NCI-H460 (cell line): Measurements from ENCODE around the gene UQCR11. TPM values are rescaled to one million over a fixed set of nuclear protein-coding genes. Genes with fewer than 3 reads are reported as not detected.

ENCODE experiments used
- DNase-seq: peaks from one replicate; pipeline ENCODE4 v3.0.0-alpha.2; 2016; ENCODE audit warnings: low read depth; ENCODE audit errors: extremely low read depth
- total RNA-seq: library from RNA; depleted of rRNA; stranded (reverse); fragments of >200 nt; shearing (Covaris generic); gene quantifications from 2 replicates; pipeline ENCODE4 v1.2.3, GENCODE V29; 2014

Gene UQCR11
- total RNA-seq, 1 experiment from 2014 or later = 83.7 TPM

- no peak for DNase-seq
Measured at GRCh38 chr19:1572795-1573194, 32.5 kb downstream of the UQCR11 start.

- no peak for DNase-seq
Measured at GRCh38 chr19:1571358-1571757, 33.9 kb downstream of the UQCR11 start.

GRCh38 chr19:1570836-1571235 is 34.4 kb downstream of the UQCR11 start:
- DNase-seq = no peak

DNA sequence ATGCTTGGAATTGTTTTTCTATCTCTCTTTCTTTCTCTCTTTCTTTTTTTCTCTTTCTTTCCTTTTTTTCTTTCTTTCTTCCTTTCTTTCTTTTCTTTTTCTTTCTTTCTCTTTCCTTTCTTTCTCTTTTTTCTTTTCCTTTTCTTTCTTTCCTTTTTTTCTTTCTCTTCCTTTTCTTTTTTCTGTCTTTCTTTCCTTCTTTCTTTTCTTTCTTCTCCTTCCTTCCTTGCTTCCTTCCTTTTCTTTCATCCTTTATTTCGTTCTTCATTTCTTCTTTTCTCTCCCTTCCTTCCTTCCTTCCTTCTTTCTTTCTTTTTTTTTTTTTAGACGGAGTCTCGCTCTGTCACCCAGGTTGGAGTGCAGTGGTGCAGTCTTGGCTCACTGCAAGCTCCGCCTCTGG is 35.3 kb downstream of the UQCR11 start:
- no peak for DNase-seq

GRCh38 chr19:1568320-1569019 is 36.8 kb downstream of the UQCR11 start, which contains the start of gene MEX3D:
MEX3D (minus strand) TSS chr19:1568325; CDS start chr19:1568058, 267 bp downstream.
- peak; percentile 69 for DNase-seq

DNA sequence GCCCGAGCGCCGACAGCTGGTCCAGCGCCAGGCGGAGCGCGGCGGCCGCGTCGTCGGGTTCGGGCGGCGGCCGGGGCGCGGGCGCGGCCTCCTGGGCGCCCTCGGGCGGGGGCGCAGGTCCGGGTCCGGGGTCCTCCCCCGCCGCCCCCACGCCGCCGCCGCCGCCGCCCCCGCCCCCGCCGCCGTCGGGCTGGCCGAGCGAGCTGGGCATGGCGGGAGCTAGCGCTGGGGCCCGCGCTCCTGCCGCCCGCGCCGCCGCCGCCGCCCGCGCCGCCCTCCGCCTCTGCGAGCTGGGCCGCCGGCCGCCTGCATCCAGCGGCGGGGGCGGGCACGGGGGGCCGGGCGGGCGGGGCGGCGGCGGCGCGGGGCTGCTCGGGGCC is 37.4 kb downstream of the UQCR11 start:
- no peak for DNase-seq

- no peak for DNase-seq
Measured at GRCh38 chr19:1567116-1567847, 38.0 kb downstream of the UQCR11 start.

GRCh38 chr19:1566392-1567115 is 38.7 kb downstream of the UQCR11 start:
- DNase-seq = peak; percentile 31

- DNase-seq = no peak
Measured at GRCh38 chr19:1563251-1563650, 42.0 kb downstream of the UQCR11 start.

- DNase-seq = no peak
Measured at GRCh38 chr19:1561236-1561842, 43.9 kb downstream of the UQCR11 start.

DNA sequence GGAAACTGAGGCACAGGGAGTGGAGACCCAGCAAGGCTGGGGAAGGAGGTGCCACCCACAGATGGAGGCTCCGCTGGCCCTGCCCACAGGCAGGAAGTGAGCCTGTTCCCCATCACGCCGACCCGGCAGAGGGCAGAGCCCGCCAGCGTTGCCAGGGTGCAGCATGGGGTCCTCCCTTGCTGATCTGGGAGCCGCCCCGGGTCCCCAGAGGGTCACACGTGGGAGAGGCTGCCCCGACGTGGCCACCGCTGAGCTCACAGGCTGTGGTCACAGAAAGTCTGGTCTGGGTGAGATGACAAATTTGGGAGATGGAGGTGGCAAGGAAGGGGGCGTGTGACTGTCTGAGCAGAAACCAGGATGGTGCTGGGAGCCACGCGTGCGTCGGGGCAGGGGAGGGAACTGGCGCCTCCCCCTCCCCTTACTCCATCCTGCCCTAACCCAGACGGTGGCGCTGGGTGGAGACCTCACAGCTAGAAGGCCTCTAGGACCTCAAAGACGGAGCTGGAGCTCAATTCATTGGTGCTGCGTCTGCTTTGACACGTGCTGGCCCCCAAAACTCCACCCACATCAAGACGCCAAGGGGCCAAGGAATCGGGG is 44.9 kb downstream of the UQCR11 start:
- DNase-seq = no peak

GRCh38 chr19:1558552-1558951 is 46.7 kb downstream of the UQCR11 start:
- no peak for DNase-seq

- no peak for DNase-seq
Measured at GRCh38 chr19:1556390-1557070, 48.7 kb downstream of the UQCR11 start.

DNA sequence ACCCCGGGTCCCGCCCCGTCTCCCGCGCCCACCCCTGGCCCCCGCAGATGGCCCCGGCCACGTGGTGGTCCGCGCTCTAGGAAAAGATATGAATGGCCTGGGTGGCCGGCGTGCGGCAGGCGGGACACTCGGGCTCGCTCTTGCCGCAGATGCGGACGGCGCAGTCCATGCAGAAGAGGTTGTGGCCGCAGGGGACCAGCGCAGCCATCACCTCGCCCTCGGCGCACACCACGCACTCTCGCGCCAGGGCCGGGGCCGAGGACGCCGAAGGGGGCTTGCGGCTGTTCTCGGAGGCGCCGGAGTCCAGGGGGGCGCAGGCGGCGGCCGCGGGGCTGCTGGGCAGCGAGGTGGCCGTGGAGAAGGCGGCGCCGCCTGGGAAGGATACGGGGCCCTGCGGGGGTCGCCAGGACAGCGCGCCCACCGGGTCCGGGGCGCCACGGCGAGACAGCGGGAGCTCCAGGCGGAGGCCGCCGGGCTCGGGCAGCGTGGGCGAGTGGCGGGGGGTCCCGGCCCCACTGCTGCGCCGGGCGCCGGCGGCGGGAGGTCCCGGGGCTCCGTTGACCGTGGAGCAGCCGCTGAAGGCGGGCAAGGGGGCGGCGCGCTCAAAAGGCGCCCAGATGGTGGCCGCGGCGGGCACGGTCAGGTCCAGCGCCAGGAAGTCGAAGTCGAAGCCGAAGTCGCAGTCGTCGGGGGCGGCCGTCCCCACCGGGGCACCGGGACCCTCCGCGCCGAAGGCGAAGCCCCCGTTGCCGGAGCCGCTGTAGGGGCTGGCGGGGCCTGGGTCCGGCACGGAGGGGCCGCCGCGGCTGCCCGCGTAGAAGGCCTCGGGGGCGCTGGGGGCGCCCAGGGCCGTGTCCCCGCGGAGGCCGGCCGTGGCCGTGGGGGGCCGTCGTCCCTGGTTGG is 49.5 kb downstream of the UQCR11 start:
- DNase-seq = no peak

- DNase-seq = no peak
Measured at GRCh38 chr19:1554968-1555367, 50.3 kb downstream of the UQCR11 start.

- no peak for DNase-seq
Measured at GRCh38 chr19:1553415-1553814, 51.8 kb downstream of the UQCR11 start.

- DNase-seq = no peak
Measured at GRCh38 chr19:1551068-1552040, 53.9 kb downstream of the UQCR11 start.
